Neural cell (in vitro differentiated cells): ENCODE data around the gene MICAL2.

Experiments
- EP300 ChIP-seq: fragments of 450-650 bp; conservative IDR thresholded peaks from 2 replicates; pipeline ENCODE4 v1.6.1; 2014; ENCODE audit warnings: antibody characterized with exemption, mild to moderate bottlenecking, moderate library complexity; ENCODE audit not compliant: poor library complexity, severe bottlenecking
- EZH2 ChIP-seq: fragments of 200-600, 300-800 bp; shearing (Covaris generic), sonication (generic); IDR thresholded peaks from 2 replicates; pipeline ENCODE4 v1.6.1; 2014; ENCODE audit warnings: antibody characterized with exemption, low read length, borderline replicate concordance, mild to moderate bottlenecking; ENCODE audit not compliant: insufficient read depth, poor library complexity, severe bottlenecking
- MXI1 ChIP-seq: fragments of 450-650 bp; conservative IDR thresholded peaks from 2 replicates; pipeline ENCODE4 v1.6.1; 2014; ENCODE audit warnings: antibody characterized with exemption, mild to moderate bottlenecking; ENCODE audit not compliant: poor library complexity, severe bottlenecking
- POLR2AphosphoS5 ChIP-seq: IDR thresholded peaks from 2 replicates; pipeline ENCODE4 v1.6.1; 2012
- RAD21 ChIP-seq: fragments of 450-650 bp; conservative IDR thresholded peaks from 2 replicates; pipeline ENCODE4 v1.6.1; 2014; ENCODE audit warnings: antibody characterized with exemption, mild to moderate bottlenecking, moderate library complexity
- REST ChIP-seq: IDR thresholded peaks from 2 replicates; pipeline ENCODE4 v1.6.1; 2012; ENCODE audit warnings: borderline replicate concordance
- SMC3 ChIP-seq: fragments of 450-650 bp; conservative IDR thresholded peaks from 2 replicates; pipeline ENCODE4 v1.6.1; 2014; ENCODE audit warnings: antibody characterized with exemption, mild to moderate bottlenecking, moderate library complexity; ENCODE audit not compliant: poor library complexity
- TF ChIP-seq, protein P1 (sequence below): fragments of 450-650 bp; IDR thresholded peaks from 2 replicates; pipeline ENCODE4 v1.5.1; 2014; ENCODE audit warnings: antibody characterized with exemption, mild to moderate bottlenecking, moderate library complexity; ENCODE audit not compliant: poor library complexity, severe bottlenecking

DNA sequence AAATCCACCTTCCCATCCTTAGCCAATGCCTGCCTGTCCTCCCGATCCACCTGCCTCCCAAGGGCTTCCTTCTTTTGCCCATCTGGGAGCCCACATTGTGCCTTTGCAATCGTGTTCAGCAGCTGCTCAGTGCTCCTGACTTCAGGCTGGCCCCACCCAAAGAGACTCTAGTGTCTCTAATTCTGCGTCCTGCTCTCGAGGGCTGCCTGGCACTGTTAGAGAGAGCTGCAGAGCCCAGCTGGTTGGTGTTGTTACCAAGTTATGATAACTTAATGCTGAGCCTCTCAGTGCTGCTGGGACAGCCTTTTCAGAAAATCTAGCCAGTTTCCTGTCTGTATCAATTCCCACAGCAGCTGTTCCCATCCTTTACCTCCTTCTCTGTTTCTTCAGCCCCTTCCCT lies 69.1 kb downstream of the MICAL2 start:
- TF ChIP-seq POLR2AphosphoS5 = no peak
- TF ChIP-seq, protein P1, sequence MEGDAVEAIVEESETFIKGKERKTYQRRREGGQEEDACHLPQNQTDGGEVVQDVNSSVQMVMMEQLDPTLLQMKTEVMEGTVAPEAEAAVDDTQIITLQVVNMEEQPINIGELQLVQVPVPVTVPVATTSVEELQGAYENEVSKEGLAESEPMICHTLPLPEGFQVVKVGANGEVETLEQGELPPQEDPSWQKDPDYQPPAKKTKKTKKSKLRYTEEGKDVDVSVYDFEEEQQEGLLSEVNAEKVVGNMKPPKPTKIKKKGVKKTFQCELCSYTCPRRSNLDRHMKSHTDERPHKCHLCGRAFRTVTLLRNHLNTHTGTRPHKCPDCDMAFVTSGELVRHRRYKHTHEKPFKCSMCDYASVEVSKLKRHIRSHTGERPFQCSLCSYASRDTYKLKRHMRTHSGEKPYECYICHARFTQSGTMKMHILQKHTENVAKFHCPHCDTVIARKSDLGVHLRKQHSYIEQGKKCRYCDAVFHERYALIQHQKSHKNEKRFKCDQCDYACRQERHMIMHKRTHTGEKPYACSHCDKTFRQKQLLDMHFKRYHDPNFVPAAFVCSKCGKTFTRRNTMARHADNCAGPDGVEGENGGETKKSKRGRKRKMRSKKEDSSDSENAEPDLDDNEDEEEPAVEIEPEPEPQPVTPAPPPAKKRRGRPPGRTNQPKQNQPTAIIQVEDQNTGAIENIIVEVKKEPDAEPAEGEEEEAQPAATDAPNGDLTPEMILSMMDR = no peak
- no peak for TF ChIP-seq REST
- TF ChIP-seq EZH2 = no peak
- no peak for TF ChIP-seq EP300
- TF ChIP-seq RAD21 = no peak
- TF ChIP-seq SMC3 = no peak
- no peak for TF ChIP-seq MXI1
